Stimulated activated CD4-positive, alpha-beta T cell treated with anti-CD3 and anti-CD28 coated beads, Interleukin-4, amount 100 ng/mL, for 24 hours (primary cell): ENCODE measurements around the gene SPATC1L.

ENCODE experiments used
- DNase-seq: peaks from one replicate; pipeline ENCODE4 v3.0.0-alpha.2; 2020

The SPATC1L gene

DNA sequence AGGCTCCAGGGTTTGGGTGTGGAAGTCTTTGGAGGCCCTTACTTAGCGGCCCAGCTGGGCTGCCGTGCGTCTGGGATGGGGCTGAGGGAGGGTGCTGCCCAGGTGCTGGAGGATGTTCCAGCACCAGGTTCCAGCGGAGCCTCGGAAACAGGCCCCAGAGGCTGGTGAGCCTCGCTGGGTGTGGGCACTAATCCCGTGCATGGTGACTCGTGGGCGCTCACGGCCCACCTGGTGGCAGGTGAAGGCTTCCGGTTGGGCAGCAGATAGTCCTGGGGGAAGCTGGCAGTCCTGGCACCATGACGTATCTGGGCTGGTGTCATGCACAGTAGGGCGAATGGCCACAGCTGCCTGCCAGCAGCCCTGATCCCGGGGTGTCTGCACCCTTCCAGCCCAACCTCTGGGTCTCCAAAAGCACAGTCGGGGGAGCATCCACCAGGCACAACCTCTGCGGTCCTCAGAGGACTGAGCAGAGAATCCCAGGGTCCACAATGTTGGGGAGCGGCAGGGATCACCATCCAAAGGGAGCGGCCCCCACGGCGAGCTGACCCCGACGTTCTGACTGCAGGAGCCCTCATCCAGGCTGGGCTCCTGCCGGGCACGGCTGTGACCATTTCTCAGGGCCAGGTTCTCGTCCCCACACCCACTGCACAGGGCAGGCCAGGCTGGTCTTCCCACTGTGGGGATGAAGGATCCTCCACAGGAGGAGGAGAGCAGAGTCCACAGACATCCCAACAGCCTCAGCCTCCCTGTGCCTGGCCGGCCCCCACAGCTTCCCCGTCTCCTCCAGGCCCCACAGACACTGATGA lies 54.2 kb downstream of the SPATC1L start:
- no peak for DNase-seq

DNA sequence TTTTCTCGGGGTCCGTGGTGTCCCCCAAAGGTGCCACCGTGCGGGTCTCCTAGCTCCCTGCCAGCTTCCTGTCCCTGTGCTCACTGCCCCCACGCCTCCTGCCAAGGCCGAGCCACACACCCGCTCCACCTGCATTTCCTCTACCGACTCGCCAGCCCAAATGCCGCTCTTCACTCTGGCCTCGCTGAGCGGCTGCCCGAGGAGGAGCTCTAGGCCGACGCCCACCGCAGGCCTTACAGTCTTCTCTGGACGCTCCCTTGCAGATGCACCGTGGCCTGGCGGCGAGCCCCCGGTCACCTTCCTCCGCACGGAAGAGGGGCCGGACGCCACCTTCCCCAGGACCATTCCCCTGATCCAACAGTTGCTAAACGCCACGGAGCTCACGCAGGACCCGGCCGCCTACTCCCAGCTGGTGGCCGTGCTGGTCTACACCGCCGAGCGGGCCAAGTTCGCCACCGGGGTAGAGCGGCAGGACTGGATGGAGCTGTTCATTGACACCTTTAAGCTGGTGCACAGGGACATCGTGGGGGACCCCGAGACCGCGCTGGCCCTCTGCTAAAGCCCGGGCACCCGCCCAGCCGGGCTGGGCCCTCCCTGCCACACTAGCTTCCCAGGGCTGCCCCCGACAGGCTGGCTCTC lies 55.2 kb downstream of the SPATC1L start:
- no peak for DNase-seq

- no peak for DNase-seq
These were observed 55.9 kb downstream of the SPATC1L start for GRCh38 chr21:46128106-46128932.

GRCh38 chr21:46127239-46128105 lies 56.8 kb downstream of the SPATC1L start:
- no peak for DNase-seq

DNA sequence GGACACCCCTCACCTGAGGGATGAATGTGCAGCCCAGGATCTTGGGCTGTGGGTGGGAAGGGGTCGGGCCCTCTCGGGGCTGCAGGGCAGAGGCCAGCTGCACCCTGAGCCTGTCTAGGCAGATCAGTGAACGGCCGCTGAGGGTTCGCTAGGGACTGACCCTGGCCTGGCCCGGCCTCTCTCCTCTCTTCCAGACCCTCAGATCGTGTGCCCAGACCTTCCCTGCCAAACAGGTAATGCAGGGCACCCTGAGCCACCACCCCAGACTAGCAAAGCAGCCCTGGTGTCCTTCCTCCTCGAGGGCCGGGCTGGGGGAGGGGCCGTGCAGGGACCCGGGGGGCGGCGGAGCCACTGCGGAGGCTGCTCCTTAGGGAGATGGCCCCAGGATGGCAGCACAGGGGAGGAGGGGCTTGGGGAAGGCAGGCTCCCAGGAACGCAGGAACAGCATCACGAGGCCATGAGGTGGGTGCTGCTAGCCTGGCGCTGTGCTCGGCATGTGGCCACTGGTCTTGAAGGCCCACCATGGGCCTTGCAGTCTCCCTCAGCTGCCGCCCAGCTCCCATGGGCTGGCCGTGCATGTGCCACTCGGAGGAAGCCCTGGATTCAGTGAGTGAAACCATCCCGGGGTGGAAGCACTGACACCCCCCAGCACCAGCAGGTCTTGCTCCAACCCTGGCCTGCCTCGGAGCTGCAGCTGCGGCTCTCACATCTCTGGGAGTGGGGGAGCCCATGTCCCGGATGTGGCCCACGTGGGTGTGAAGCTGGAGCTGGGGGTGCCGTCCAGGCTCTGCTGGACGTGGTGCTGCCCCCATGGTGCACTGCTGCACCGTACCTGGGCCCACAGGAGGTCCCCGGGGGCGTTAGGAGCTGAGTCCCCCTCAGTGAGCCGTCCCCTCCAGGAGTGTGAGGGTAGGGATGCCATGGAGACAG lies 57.7 kb downstream of the SPATC1L start:
- DNase-seq, result no peak

GRCh38 chr21:46125846-46126301 lies 58.4 kb downstream of the SPATC1L start:
- DNase-seq, result no peak

DNA sequence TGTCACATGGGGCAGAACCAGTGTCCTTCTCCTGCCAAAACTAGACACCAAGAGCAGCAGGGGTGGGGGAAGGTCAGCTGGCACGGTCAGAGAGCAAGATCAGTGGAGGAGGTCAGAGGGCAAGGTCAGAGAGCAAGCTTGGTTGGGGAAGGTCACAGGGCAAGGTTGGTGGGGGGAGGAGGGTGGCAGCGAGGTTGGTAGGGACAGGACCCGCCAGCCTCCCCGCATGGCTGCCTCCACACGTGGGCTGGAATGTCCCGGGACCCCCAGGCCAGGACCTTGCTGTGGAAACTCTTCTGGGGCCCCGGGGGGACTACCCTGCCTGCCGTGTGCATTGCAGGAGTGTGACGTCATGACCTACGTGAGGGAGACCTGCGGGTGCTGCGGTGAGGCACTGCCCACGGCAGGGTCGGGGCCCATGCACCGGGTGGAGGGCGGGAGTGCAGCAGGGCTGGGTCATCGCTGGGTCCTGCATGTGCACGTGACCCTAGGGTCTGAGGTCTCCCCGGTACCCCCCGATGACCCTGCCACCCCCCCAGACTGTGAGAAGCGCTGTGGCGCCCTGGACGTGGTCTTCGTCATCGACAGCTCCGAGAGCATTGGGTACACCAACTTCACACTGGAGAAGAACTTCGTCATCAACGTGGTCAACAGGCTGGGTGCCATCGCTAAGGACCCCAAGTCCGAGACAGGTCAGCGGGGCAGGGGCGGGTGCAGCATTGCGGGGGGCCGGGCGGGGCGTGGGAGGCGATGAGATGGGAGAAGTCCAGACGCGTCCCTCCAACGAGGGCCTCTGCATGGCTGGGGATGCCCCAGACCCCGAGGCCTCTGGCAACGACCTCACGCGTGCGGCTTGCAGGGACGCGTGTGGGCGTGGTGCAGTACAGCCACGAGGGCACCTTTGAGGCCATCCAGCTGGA lies 59.1 kb downstream of the SPATC1L start:
- no peak for DNase-seq

GRCh38 chr21:46124083-46124925 lies 60.0 kb downstream of the SPATC1L start:
- no peak for DNase-seq

DNA sequence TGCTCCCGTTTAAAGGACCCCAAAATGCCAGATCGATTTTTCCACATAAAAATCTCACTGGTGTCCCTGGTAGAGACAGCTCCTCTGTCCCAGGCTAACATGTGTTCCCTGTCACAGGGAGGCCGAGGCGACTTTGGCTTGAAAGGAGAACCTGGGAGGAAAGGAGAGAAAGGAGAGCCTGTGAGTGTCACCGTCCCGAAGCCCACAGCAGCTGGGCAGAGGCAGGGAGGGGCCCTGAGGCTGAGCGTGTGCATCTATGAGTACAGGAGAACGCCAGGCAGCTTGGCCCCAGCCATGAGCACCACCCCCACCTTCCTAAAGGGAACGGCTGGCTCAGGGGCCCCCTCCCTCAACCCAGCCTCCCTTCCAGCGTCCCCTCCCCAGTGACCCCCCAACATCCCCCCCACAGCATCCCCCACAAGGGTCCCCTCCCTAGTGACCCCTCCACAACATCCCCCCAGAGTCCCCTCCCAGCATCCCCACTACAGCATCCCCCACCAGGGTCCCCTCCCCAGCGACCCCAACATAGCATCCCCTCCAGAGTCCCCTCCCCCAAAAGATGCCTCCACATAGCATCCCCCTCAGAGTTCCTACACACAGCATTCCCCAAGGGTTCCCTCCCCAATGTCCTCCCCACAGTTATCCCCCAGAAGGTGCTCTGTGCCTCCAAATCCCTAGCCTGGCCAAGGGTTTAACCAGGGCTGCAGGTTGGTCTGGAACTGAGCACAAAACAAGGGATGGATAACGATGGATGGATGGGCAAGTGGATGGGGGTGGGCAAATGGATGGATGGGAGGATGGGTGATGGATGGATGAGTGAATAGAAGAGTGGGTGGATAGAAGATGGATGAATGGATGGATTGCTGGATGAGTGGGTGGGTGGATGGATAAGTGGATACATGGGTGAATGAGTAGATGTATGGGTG lies 61.2 kb downstream of the SPATC1L start:
- no peak for DNase-seq

GRCh38 chr21:46122237-46122671 lies 62.0 kb downstream of the SPATC1L start:
- no peak for DNase-seq

- no peak for DNase-seq
These were observed 62.7 kb downstream of the SPATC1L start for GRCh38 chr21:46121286-46122221.

- DNase-seq, result no peak
These were observed 63.7 kb downstream of the SPATC1L start for GRCh38 chr21:46120301-46121285.

DNA sequence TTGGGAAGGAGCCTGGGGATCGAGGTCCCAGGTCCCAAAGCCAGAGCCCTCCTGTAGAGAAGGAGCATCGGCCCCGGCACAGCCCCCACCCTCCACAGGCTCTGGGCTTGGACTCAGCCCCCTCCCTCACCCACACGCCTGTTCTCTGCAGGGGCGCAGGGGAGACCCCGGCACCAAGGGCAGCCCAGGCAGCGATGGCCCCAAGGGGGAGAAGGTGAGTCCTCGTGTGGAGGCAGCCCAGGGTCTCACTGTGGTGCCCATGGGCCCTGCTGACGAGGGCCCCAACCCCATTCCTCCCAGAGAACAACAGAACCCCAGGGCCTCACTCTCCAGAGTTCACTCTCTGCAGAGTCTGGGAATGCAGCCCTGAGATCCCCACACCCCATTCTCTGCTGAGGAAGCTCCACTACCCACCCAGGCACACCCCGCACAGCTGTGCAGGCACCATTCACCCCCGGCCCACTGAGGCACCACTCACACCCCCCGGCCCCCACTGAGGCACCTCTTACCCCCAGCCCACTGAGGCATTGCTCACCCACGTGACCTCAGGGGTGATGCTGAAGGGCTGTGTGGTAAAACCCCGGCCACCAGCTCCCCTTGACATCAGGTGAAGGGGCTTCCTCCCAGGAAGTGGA lies 64.5 kb downstream of the SPATC1L start:
- DNase-seq, result no peak

DNA sequence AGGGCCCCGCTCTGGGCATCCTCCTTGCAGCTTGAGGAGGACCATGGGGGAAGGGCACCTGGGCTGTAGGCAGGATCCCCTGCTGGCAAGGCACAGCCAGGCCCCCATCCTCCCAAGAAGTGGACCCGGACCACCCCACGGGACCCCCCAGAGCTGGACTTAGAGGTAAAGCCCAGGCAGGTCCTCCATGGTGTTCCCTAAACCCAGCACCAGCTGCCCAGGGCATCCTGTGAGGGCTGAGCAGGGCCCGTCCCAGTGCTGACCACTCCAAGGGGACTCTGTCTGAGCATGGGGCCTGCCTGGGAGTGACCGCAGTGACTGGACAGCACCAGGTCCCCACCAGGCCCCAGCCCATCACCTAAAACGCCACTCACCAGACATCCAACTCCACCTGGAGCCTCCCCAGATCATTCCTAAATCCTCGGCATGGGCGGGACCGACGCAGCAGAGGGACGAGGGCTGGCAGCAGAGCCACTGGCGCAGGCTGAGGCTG lies 65.1 kb downstream of the SPATC1L start:
- no peak for DNase-seq
